Activated T-helper 1 cell treated with anti-CD3 and anti-CD28 coated beads, Interleukin-12 subunit alpha, Interleukin-12 subunit beta, Interleukin-2, Interleukin-4 antibody, amounts not matched to agents 30 ng/mL and 10 ng/mL and 1 ng/mL, durations not matched to agents 14 hours and 24 hours and 36 hours (primary cell): Measurements from ENCODE around the gene DGKQ. TPM values are rescaled to one million over a fixed set of nuclear protein-coding genes. Genes with fewer than 3 reads are reported as not detected.
"Not testable (repeated sequence)": the region's sequence is repeated elsewhere in the genome, so short reads cannot be mapped to it uniquely, and the experiment has no call there.

Experiments used
- DNase-seq: peaks from one replicate; pipeline ENCODE4 v3.0.0; 2021; ENCODE audit warnings: low spot score
- H3K27ac Mint-ChIP-seq: one replicate; pipeline ENCODE4 v1.8.0; 2021; ENCODE audit warnings: mild to moderate bottlenecking, mixed read lengths
- H3K27me3 Mint-ChIP-seq: one replicate; pipeline ENCODE4 v1.8.0; 2022; ENCODE audit warnings: mild to moderate bottlenecking, moderate library complexity, mixed read lengths; ENCODE audit not compliant: insufficient read depth
- H3K36me3 Mint-ChIP-seq: one replicate; pipeline ENCODE4 v1.8.0; 2021; ENCODE audit warnings: low read depth, mixed read lengths
- H3K4me1 Mint-ChIP-seq: one replicate; pipeline ENCODE4 v1.8.0; 2021; ENCODE audit warnings: low read depth, mixed read lengths
- H3K4me3 Mint-ChIP-seq: one replicate; pipeline ENCODE4 v1.8.0; 2021; ENCODE audit warnings: mild to moderate bottlenecking, moderate library complexity, mixed read lengths
- H3K9me3 Mint-ChIP-seq: one replicate; pipeline ENCODE4 v1.8.0; 2021; ENCODE audit warnings: mixed read lengths
- intact Hi-C: fragments of 100-400 bp; cut with micrococcal nuclease; formaldehyde crosslinking; loops from one replicate; pipeline ENCODE4 v1.15.1; 2024
- total RNA-seq: library from RNA; stranded (reverse); gene quantifications from 2 replicates; pipeline ENCODE4 v1.2.3, GENCODE V29; 2022

The DGKQ gene
- total RNA-seq, 1 donor from 2014 or later, result 17.8 TPM

- Mint-ChIP-seq H3K27me3 (peaks cover 35% of the 10 kb centered on the region), H3K9me3 (no peaks in the 10 kb centered on the region), H3K4me3 (no peak overlapping the region), H3K36me3 (no peaks in the 10 kb centered on the region), H3K27ac (no peak overlapping the region), H3K4me1 (peaks cover 9% of the 10 kb centered on the region)
- intact Hi-C loops, result loop anchor here (5.0 kb wide), 1 partner anchor 262 kb away; no protein-coding TSS in a partner anchor
- DNase-seq, result no peak
These were observed 31.5 kb upstream of the DGKQ start for GRCh38 chr4:1004557-1005485.

GRCh38 chr4:1004071-1004418 is 30.7 kb upstream of the DGKQ start:
- no peak overlapping the region for H3K27ac Mint-ChIP-seq
- intact Hi-C loops, result no loop called here
- H3K9me3 Mint-ChIP-seq, result no peaks in the 10 kb centered on the region
- peaks cover 8% of the 10 kb centered on the region for H3K4me1 Mint-ChIP-seq
- no peaks in the 10 kb centered on the region for H3K36me3 Mint-ChIP-seq
- no peak overlapping the region for H3K4me3 Mint-ChIP-seq
- no peak for DNase-seq
- peaks cover 37% of the 10 kb centered on the region for H3K27me3 Mint-ChIP-seq

DNA sequence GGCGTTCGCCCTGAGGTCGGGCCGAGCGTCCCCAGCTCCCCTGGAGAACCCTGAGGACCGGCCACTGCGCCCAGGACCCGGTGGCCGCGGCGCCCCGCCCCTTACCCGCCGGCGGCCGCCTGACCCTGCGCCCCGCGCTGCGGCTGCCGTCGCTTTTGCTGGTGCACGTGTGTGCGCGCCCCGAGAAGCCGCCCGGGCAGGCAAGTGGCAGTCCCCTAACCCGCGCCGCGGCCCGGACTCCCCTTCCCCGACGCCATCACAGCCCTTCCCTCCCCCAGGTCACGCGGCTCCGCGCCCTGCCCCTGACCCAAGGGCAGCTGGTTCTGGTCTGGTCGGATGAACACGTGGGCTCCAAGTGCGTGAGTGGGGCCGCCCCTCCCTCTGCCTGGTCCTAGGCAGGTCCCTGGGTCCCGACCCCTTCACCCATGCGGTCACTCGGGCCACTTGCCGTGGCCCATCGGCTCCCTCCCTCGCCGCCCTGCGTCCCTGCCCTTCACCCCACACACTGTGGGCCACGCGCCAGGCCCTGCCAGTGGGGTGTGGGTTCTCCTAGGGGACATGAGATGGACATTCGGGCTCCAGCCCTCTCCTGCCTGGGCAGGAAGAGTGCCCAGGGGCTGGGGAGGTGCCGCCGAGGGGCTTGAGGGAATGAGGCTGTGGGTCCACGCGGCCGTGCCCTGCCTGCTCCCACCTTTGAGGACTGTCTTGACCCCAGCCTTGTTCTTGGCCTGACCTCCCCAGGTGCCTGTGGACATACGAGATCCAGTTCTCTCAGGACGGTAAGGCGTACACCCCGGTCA is 30.1 kb upstream of the DGKQ start:
- no peak overlapping the region for H3K4me3 Mint-ChIP-seq
- peaks cover 2% of the 10 kb centered on the region for H3K4me1 Mint-ChIP-seq
- intact Hi-C loops, result no loop called here
- H3K36me3 Mint-ChIP-seq, result no peaks in the 10 kb centered on the region
- peaks cover 38% of the 10 kb centered on the region for H3K27me3 Mint-ChIP-seq
- H3K9me3 Mint-ChIP-seq, result no peaks in the 10 kb centered on the region
- H3K27ac Mint-ChIP-seq, result no peak overlapping the region
- DNase-seq, result no peak

GRCh38 chr4:1002631-1003251 is 29.4 kb upstream of the DGKQ start:
- no peak for DNase-seq
- Mint-ChIP-seq H3K27me3 (peaks cover 38% of the 10 kb centered on the region), H3K9me3 (no peaks in the 10 kb centered on the region), H3K27ac (no peak overlapping the region), H3K4me1 (no peaks in the 10 kb centered on the region), H3K4me3 (no peak overlapping the region), H3K36me3 (no peaks in the 10 kb centered on the region)
- intact Hi-C loops, result no loop called here

DNA sequence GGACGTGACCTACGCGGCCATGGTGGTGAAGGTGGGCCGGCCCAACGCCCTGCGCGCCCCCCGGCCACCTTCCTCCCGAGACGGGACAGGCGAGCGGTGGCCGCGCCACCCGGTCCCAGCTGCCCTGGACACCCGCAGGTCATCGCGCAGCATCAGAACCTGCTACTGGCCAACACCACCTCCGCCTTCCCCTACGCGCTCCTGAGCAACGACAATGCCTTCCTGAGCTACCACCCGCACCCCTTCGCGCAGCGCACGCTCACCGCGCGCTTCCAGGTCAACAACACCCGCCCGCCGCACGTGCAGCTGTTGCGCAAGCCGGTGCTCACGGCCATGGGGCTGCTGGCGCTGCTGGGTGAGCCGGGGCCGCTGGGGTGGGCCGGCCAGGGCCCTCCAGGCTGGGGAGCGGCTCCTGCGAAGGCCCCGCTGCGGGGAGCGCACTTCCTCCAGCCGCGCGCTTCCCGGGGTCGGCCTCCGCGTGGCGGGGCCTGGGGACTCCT is 28.8 kb upstream of the DGKQ start:
- Mint-ChIP-seq H3K36me3 (no peaks in the 10 kb centered on the region), H3K27ac (no peak overlapping the region), H3K9me3 (no peaks in the 10 kb centered on the region), H3K4me1 (no peaks in the 10 kb centered on the region), H3K4me3 (no peak overlapping the region), H3K27me3 (peaks cover 35% of the 10 kb centered on the region)
- no peak for DNase-seq
- intact Hi-C loops, result no loop called here

GRCh38 chr4:1001561-1002130 is 28.3 kb upstream of the DGKQ start:
- Mint-ChIP-seq H3K4me1 (no peaks in the 10 kb centered on the region), H3K27me3 (peaks cover 33% of the 10 kb centered on the region), H3K4me3 (no peak overlapping the region), H3K36me3 (no peaks in the 10 kb centered on the region), H3K9me3 (no peaks in the 10 kb centered on the region), H3K27ac (no peak overlapping the region)
- intact Hi-C loops, result no loop called here
- no peak for DNase-seq

GRCh38 chr4:1000686-1001260 is 27.4 kb upstream of the DGKQ start:
- Mint-ChIP-seq H3K9me3 (no peaks in the 10 kb centered on the region), H3K4me1 (no peaks in the 10 kb centered on the region), H3K27me3 (peaks cover 37% of the 10 kb centered on the region), H3K36me3 (no peaks in the 10 kb centered on the region), H3K4me3 (no peak overlapping the region), H3K27ac (no peak overlapping the region)
- intact Hi-C loops, result no loop called here
- no peak for DNase-seq

DNA sequence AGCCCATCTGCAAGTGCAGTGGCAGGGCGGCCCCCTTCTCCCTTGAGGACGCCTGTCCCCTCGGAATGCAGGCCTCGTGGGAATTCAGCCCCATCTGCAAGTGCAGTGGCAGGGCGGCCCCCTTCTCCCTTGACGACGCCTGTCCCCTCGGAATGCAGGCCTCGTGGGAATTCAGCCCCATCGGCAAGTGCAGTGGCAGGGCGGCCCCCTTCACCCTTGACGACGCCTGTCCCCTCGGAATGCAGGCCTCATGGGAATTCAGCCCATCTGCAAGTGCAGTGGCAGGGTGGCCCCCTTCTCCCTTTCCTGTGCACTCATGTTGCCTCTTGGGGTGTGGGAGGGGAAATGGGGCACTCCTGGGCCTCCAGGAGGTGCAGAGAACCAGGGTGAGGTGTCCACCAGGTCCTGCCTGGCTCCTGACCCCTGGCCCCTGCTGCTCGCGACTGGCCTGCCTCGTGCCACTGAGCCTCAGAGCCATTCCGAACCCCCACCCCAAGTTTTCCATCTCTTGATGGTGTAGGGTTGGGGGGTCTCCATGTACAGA is 26.6 kb upstream of the DGKQ start:
- intact Hi-C loops, result no loop called here
- DNase-seq, result no peak
- Mint-ChIP-seq H3K4me1 (no peaks in the 10 kb centered on the region), H3K27ac (no peak overlapping the region), H3K27me3 (peaks cover 40% of the 10 kb centered on the region), H3K4me3 (no peak overlapping the region), H3K9me3 (no peaks in the 10 kb centered on the region), H3K36me3 (no peaks in the 10 kb centered on the region)

DNA sequence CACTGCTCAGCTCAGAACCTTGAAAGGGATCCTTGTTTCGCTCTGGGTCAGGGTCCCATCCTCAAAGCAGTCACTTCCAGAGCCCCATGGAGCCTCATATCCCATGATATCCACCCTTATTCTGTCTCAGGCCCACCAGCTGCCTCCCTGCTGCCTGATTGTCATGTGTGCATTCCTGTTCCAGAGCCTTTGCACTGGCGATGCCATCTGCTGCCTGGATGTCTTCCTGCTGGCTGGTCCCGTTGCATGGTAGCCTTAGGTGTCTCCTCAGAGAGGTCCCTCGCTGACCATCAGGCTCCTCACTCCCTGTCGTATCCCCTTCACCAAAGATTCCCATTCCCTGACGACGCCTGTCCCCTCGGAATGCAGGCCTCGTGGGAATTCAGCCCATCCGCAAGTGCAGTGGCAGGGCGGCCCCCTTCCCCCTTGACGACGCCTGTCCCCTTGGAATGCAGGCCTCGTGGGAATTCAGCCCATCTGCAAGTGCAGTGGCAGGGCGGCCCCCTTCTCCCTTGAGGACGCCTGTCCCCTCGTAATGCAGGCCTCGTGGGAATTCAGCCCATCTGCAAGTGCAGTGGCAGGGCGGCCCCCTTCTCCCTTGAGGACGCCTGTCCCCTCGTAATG is 26.0 kb upstream of the DGKQ start:
- intact Hi-C loops, H3K9me3 Mint-ChIP-seq, H3K27ac Mint-ChIP-seq: not testable (repeated sequence)

GRCh38 chr4:998096-998691 is 24.8 kb upstream of the DGKQ start:
- Mint-ChIP-seq H3K9me3 (no peaks in the 10 kb centered on the region), H3K27me3 (peaks cover 34% of the 10 kb centered on the region), H3K36me3 (no peaks in the 10 kb centered on the region), H3K4me3 (no peak overlapping the region), H3K4me1 (no peaks in the 10 kb centered on the region), H3K27ac (no peak overlapping the region)
- intact Hi-C loops, result no loop called here
- DNase-seq, result no peak

More for the DNA sequence above, 26.0 kb upstream of the DGKQ start:
- H3K36me3 Mint-ChIP-seq, H3K4me3 Mint-ChIP-seq, DNase-seq, H3K4me1 Mint-ChIP-seq: not testable (repeated sequence)
- peaks cover 37% of the 10 kb centered on the region for H3K27me3 Mint-ChIP-seq

GRCh38 chr4:997375-998071 is 24.2 kb upstream of the DGKQ start:
- no peaks in the 10 kb centered on the region for H3K4me1 Mint-ChIP-seq
- no peak overlapping the region for H3K27ac Mint-ChIP-seq
- H3K4me3 Mint-ChIP-seq, result no peak overlapping the region

More at GRCh38 chr4:997375-998071, 24.2 kb upstream of the DGKQ start:
- Mint-ChIP-seq H3K27me3 (peaks cover 34% of the 10 kb centered on the region), H3K9me3 (no peaks in the 10 kb centered on the region), H3K36me3 (no peaks in the 10 kb centered on the region)
- no peak for DNase-seq
- intact Hi-C loops, result no loop called here
